C4-2B (cell line): ENCODE measurements around the gene FAM20B.

Experiments used
- H3K27ac ChIP-seq: fragments of 450-650 bp; 2 replicates; pipeline ENCODE4 v1.5.1; 2017
- ZFX ChIP-seq: fragments of 450-650 bp; IDR thresholded peaks from 2 replicates; pipeline ENCODE4 v1.6.1; 2017
- TF ChIP-seq, protein P1 (sequence below): fragments of 450-650 bp; conservative IDR thresholded peaks from 2 replicates; pipeline ENCODE4 v1.5.1; 2017; ENCODE audit warnings: mild to moderate bottlenecking

Gene FAM20B

DNA sequence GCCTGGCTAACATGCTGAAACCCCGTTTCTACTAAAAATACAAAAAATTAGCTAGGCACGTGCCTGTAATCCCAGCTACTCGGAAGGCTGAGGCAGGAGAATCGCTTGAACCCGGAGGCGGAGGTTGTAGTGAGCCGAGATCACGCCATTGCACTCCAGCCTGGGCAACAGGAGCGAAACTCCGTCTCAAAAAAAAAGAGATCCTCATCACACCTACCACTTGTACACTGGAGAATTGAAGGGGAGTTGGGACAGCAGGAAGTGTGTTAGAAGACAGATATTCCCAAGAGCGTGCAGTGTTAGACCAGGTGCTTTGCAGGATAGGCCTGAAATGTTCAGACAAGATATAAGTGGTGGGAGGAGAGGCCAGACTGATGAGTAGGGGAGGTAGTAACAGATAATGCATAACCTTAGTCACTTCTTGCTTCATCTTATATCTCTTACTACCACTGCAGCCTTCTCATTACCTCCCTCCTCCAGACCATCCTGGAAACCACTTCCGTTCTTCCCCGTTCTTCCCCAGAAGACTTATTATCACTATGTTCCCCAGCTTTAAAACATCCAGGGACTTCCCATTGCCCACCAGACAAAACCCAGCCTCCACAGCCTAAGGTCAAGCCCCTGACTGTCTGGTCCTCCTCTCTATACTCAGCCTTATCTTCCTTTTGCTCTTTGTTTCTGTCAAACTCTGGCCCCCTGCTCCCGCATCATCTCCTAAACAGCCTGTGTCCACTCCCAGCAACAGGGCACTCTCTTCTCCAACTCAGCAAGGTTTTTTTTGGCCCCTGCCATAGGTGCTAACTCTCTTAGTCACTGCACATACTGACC lies 21.3 kb downstream of the FAM20B start:
- H3K27ac ChIP-seq: no peak overlapping the region
- TF ChIP-seq, protein P1, sequence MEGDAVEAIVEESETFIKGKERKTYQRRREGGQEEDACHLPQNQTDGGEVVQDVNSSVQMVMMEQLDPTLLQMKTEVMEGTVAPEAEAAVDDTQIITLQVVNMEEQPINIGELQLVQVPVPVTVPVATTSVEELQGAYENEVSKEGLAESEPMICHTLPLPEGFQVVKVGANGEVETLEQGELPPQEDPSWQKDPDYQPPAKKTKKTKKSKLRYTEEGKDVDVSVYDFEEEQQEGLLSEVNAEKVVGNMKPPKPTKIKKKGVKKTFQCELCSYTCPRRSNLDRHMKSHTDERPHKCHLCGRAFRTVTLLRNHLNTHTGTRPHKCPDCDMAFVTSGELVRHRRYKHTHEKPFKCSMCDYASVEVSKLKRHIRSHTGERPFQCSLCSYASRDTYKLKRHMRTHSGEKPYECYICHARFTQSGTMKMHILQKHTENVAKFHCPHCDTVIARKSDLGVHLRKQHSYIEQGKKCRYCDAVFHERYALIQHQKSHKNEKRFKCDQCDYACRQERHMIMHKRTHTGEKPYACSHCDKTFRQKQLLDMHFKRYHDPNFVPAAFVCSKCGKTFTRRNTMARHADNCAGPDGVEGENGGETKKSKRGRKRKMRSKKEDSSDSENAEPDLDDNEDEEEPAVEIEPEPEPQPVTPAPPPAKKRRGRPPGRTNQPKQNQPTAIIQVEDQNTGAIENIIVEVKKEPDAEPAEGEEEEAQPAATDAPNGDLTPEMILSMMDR: no peak
- no peak for TF ChIP-seq ZFX

DNA sequence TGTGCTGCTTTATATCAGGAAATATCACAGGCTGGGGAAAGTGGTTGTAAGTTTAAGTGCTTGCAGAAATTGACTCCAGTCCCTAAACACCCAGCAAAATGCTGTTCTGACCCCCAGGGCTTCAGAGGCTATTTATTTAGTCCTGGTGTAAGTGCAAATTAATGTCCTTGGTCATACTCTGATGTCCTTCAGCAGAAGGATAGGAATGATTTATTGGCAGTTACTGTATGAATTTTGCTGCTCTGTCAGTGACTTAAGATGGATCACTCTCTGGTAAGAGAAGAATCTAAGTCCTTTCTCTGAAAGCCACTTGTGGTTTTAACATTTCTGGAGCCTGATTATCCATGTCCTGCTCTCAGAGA lies 21.9 kb downstream of the FAM20B start:
- H3K27ac ChIP-seq: no peak overlapping the region
- TF ChIP-seq, protein P1: no peak
- TF ChIP-seq ZFX: no peak

DNA sequence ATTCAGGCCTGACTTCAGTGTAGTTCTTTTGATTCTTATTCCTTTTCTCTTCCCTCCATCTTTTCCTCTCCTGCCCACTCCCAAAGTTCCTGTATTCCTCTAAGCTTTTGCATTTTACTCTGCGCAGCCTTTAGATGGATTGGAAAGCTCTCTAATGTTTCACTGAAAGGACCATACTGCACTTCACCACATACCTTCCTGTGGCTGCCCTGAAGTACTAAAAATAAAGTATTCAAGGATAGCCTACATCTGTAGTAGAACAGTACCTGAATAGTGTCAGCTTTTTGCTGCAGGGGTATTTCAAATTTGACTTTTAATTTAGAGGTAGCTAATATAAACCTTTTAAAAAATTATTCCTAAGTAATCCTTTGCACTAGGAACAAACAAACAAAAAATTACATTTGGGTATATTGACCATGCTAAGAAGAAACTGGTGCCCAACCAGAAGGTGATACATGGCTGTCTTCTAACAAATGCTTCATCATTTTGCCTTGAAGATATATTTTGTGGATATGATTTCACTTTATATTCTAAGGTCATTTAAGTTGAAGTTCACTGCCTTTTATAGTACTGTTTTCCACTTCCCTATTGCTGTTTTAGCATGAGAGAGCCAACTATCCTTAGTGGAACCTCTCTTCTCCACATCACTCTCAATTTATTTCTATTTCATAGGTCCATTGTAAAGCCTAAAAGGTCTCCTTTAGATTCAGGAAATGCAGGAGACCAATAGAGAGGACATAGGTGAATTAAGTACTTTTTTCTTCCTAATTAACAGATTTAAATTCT lies 22.8 kb downstream of the FAM20B start:
- no peak overlapping the region for H3K27ac ChIP-seq
- TF ChIP-seq, protein P1: no peak
- TF ChIP-seq ZFX: no peak

DNA sequence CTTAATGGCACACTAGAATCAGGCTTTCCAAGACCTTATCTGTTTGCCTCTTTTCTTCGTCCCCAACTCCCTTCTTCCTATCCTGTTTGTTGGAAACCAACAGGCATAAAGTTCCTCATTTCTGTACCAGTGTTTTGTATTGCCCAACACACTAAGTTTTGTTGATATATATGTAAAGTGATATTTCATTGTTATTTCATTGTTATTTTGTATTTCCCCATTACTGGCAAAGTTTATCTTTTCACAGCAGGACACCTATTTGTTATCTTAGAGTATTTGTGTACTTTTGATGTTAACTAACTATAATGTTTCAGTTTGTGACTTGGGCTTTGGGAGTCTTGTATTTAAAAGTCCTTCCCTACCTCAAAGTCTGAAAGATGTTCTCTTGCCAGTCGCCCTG lies 27.1 kb downstream of the FAM20B start:
- TF ChIP-seq, protein P1: no peak
- no peak for TF ChIP-seq ZFX
- H3K27ac ChIP-seq: no peak overlapping the region

DNA sequence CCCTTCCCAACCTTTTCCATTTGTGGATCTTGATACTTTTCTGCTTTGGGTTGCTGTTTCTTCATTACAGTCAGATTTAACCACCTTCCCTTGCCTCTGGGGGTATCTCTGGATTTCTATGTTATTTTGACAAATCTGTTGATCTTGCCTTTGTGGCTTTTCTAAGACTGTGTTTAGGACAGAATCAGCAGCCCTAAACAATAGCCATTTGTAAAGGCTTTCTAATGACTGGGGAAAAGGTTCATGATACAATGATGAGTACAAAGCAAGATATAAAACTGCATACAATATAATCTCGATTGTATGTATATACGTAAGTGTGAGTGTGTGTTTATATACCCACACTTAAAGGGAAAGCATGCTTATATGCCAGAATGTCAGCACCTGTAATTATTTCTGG lies 27.8 kb downstream of the FAM20B start:
- H3K27ac ChIP-seq: no peak overlapping the region

DNA sequence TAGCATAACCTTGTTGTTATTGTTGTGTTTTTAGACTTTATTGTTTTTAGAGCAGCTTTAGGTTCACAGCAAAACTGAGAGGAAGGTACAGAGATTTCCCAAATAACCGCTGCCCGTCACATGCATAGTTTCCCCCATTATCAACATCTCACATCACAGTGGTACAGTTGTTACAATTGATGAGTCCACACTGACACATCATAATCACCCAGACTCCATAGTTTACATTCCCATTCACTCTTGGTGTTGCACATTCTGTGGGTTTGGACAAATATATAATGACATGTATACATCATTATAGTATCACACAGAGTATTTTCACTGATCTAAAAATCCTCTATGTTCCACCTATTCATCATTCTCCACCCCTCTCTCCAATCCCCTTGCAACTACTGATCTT lies 30.2 kb downstream of the FAM20B start:
- H3K27ac ChIP-seq: no peak overlapping the region
- TF ChIP-seq, protein P1: no peak
- no peak for TF ChIP-seq ZFX

More for the DNA sequence above, 27.8 kb downstream of the FAM20B start:
- TF ChIP-seq, protein P1: no peak
- TF ChIP-seq ZFX: no peak
